CD4-positive, alpha-beta T cell treated with Interferon gamma for 1 hour (primary cell): ENCODE measurements around the gene SLC39A13.
A peak's percentile ranks its signal among the peaks of the same experiment; 100 is the strongest.

Experiments
- DNase-seq: peaks from one replicate; pipeline ENCODE4 v3.0.0-alpha.2; 2020

Gene SLC39A13

DNA sequence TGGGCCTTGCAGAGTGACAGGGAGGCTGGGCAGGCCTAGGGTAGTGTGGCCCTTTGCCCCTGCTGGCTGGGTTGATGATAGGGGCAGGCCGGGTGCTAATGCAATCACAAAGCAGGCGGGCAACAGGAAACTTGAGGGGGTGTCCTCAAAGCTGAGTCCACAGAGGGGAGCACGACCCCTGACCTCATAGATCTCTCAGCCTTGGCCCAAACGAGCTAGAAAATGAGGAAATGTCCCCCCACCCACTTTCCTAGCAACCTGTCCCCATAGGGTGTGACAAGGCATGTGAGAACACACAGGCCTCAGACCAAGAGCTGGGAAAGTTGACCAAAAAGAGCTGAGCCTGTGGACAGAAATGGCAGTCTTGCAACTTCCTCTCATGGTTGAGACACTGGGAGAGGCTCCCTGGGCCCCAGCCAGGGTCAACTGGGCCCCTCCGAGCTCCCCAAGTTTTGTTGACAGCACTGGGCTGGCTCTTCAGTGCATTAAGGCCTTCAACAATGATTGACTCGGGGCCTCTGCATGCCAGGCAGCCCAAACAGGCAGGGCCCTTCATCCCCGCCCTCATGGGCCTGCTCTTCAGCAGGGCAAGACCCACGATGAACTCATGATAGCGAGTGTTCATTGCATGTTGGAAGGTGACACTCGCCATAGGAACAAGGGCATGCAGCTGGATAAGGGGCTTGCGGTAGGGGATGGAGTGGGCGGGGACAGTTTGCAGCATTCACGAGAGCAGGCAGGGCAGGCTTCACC is 20.3 kb upstream of the SLC39A13 start:
- DNase-seq, result peak; percentile 43

DNA sequence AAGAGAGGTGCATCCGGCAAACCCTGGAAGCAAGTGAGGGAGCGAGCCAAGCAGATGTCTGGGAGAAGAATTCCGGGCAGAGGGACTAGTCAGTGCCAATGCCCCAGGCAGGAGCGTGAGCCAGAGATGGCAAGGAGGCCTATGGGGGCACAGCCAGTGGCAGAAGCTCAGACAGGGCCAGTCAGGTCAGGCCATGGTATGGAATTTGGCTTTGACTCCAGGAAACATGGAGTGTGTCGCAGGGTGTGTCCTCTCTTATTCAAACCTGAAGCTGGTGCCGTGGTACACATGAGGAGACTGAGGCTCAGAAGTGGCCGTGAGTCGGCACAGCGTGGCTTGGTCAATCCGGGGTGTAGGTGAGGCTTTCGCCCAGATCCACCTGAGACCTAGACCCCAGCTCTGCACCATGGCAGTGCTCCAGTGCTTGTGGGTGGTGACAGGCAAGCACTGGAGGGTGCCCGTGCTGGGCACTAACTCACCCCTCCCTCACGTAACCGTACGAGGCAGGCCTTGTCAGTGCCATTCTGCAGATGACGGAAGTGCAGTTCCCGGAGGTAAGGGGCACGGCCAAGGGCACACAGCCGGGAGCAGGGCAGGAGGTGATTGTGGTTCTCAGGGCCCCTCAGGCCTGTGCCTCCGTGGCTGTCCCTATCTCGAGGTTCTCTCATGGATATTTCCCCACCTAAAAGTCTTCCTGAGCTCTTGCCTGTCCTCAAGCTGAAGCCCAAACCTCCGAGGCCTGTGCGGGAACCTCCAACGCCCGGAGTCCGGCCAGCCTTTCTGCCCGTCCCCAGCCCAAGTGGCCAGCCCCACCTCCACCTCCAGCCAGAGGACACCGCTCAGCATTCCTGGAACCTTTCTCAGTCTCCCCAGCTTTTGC is 19.5 kb upstream of the SLC39A13 start:
- DNase-seq, result peak; percentile 36

DNA sequence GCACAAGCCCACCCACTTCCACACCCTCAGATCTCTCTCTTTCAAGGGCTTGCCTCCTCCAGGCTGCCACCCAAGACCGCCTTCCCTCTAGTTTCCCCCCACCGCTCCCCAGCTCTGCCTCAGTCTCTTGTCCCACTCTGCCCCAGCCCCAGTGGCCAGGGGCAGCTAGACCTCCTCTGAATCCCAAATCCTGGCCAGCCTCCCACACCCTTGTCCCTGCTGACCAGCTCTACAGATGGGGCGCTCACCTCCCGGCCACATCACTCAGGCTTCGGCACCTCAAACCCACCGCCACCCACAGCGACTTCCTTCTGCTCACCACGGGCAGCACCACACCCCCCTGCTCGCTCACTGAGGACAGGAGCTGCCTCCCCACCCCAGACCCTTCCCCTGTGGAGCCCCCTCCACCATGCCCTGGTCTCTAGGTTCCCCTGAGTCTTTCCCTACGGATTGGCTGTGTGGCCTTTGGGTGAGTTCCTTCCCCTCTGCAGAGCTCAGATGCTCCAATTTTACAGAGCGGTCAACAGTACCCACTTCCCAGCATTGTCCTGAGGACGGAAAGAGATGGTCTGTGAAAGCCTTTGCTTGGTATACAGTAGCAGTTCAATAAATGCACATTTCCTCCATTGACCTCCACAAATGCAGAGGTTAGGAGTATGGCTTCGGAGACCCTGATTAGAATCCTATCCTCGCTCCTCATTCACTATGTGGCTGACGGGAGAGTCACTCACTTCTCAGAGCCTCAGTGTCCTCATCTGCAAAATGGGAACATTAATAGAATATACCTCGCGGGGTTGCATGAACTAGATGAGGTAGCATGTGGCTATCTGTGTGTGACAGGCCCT is 18.6 kb upstream of the SLC39A13 start:
- DNase-seq, result no peak

DNA sequence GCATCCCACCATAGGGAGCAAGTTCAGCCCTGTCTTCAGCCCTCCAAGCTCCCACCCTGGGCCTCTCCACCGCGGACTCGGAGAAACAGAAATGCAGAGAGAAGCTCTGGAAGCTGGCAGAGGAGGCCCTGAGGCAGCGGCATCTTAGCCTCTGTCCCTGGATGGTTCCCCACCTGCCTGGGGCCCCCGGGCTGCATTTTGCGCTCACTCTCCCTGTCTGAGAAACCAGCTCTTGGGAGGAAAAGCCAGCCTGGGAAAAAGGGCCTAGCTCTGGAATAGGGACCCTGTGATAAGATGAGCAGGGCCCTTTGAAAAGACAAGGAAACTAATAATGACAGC is 18.0 kb upstream of the SLC39A13 start:
- DNase-seq, result no peak

DNA sequence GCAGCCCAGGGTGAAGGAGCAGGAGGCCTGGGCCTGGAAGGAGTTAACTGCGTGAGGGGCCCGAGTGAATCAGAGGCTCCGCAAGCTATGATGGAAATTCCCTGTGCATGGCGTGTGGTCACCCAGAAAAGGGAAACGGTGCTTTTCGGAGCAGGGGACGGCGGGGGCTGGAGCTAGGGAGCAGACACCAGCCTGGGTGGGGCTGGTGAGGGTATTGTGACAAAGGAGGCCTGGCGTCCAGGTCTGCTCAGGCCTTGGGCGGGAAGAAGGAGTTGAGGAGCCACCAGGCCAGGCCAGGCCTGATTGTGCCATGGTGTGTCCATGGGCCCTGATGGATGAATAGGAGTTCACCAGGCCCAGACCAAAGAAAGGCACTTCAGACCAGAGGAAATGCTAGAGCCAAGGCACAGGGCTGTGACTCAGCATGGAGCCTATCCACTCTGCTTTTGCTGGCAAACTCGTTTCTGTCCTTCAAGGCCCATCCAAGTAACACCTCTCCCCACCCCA is 17.3 kb upstream of the SLC39A13 start:
- DNase-seq, result peak; percentile 79

DNA sequence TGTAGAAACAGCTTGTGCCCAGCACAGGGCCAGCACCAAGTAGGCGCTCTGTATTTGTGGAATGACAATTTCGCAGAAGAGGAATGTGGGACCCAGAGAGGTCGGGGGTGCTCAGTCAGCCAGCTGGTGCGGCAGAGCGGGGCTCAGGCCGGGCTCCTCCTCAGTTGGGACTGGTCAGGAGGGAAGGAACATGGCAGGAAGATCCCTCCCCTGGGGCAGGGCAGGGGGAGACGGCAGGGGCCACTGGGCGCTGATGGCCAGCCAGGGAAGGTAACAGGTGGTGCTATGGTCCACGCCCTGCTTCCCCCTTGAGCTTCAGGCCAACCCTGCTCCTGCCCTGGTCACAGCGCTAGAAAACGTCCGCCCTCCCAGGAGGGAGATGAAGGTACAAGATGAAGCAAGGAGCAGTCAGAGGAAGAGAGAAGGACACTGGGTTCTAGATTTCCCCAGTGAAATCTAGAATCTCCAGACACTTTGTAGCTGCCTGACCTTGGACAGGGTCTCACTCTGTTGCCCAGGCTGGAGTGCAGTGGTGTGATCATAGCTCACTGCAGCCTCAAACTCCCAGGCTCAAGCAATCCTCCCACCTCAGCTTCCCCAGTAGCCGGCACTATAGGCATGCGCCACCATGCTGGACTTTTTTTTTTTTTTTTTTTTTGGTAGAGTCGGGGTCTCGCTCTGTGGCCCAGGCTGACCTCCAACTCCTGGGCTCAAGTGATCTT is 16.5 kb upstream of the SLC39A13 start:
- no peak for DNase-seq

DNA sequence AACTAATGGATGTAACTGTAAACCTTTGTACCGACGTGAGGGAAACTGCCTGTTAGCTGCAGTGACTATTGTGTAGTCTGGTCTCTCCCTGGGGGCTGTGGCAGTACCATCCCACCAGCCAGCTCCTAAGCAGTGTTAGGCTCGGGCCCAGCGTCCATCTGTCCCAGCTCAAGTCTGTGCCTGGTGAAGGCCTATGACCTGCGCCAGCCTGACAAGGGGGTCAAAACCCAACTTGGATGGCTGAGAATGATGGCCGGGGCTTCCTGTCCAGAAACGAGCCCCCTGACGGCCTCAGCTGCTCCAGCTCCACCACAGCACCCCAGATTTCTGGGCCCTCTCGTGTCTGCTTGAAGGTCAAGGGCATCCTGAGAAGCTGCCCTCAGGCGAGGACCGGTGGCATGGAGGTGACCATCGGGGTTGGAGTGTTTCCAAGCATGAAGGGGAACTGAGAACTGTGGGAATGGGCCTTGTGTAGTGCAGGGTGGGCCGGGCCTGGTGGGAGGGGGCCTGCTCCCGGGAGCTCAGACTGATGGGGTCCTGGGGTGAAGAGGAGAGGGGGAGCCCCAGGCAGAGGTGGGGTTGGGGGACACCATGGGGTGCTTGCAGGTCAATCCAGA is 15.7 kb upstream of the SLC39A13 start:
- no peak for DNase-seq

DNA sequence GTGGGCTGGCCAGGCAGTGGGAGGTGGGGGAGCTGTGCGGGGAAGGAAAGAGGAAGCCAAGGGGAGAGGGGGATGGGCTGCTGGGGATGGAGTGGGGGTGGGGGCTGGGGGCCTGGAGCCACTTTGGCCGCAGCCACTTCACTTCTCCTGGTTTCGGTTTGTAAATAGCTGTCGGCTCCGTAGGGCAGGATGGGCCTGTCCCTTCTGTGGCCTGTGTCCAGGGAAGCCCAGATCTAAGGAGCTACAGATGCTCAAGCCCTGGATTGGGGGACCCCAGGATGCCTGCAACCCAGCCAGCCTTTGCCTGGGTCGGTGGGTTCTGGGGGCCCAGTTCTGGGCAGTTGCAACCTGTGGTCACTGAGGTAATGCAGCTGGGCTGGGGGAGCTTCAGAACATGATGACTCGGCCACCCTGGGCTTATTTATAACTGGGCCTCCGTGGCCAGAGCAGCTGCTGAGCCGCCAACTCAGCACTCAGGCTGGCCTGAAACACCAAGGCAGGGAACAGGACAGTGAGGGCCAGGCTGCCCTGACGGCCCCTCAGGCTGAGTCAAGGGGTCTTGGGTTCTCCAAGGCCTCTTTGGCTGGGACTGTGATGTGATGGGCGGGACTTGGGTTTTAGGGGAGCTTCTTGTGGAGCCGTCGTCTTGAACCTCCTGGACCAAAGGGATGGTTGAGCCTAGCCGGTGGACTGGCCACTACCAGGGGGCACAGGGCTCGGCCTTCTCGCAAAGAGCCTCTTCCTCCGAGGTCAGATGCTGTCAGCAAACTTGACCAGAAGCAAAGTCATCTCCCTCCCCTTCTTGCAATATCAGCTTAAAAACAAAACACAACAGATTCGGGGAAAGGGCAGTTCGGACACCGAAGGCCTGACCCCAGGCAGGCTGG is 15.0 kb upstream of the SLC39A13 start:
- DNase-seq, result no peak

DNA sequence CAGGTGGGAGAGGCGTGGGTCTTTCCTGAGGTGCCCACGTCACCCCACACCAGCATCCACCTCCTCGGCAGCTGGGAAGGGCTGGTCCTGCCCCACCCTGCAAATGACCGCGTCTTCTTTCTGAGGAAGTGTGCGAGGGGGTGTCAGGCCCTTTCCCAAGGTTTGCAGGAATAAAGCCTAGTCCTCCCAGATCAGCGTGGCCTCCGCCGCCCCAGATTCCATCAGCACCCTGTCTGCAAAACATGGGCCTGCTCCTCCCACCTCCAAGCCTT is 14.4 kb upstream of the SLC39A13 start:
- peak; percentile 35 for DNase-seq

DNA sequence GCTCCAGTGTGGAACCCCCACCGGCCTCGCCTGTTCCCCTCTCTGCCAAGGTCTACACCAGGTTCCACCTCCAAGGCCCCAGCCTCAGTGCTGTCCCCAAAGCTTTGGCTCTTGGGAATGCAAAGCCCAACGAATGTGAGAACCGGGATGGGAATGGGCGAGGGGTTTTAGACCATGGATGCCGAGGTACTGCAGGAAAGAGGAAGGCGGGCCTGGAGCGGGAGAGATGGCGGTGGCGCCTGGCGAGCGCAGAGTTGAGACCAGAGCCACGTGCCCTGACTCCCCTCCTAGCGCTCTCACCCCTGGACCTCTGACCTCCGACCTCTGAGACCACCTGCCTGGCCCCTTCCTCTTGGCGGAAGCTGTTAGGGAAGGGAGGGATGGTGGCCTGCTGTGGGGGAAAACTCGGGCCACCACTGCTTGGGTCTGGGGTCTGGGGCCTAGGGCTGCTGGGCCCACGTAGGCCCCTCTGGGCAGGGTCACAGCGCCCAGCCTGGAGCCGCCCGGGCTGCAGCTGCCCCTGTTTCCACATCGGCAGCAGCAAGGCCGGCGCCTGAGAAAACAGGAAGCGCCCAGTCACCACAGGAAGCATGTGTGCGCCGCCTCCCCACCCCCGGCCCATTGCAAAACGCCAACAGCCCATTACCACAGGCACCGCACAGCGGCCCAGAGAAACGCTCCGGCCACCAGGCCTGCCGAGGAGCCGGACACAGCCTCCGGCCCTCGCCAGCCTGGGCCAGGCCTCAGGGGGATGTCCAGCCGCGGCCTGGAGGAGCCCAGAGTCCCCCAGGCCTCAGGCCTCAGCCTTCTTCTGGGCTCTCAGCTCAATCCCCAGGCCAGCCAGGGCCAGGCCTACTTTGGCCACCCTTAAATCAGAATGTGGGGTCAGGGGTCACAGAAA is 13.8 kb upstream of the SLC39A13 start:
- DNase-seq, result peak; percentile 81

DNA sequence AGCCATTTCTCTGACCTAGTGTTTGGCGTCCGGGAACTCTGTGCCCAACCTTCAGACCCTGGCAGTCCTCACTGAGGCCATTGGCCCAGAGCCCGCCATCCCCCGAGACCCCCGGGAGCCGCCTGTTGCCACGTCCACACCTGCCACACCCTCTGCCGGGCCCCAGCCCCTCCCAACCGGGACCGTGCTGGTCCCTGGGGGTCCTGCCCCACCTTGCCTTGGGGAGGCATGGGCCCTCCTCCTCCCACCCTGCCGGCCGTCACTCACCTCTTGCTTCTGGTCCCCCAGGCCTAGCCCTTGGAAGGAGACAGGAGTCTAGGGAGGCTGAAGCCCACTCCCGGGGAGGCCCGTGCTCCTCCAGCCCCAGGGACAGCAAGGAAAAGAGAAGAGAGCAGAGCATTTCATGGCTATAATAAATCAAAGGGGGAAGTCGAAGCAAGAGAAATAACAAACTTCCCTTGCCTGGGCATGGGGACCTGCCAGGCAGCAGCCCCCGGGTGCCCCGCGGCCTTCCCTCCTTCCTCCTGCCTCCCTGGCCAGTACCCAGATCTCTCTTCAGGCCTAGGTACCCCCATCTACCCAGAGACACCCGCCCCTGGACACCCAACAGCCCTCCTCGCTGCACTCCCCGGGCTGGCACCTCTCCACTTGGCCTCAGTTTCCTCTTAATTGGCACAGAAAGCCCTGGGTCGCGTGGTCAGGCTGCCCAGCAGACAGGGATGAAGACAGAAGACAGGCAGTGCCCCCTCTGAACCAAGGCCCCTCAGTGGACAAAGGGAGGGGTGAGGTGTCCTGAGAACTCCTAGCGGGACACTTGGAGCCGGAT is 13.0 kb upstream of the SLC39A13 start:
- DNase-seq, result no peak

DNA sequence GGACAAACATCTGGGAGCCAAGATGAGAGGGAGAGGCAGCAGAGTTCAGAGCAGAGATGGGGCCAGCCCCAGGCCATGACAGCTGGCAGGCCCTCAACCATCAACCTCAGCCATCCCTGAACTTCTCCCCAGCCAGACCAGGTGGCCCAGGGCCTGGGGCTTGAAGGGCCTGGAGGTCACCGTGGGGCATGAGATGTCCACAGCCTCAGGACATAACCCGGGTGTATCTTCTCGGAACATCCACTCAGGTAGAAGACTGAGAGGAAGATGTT is 12.4 kb upstream of the SLC39A13 start:
- DNase-seq, result no peak

DNA sequence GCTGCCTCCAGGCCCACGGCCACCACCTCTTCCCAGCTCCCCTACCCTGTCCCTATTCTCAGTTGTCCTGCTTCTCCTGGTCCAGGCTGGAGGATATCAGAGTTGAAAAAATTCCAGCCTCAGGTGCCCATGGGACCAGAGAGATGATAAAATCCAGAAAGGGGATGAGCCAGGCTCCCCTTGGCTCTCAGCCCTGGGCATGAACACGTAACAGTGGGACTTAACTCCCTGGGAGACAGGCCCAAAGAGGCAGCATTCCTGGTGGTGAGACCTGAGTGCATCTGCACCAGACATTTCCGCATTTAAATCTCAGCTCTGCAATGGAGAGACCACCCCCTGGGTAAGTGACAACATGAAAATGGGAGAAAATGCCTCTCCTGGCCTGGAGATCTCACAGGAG is 10.4 kb upstream of the SLC39A13 start:
- DNase-seq, result no peak

DNA sequence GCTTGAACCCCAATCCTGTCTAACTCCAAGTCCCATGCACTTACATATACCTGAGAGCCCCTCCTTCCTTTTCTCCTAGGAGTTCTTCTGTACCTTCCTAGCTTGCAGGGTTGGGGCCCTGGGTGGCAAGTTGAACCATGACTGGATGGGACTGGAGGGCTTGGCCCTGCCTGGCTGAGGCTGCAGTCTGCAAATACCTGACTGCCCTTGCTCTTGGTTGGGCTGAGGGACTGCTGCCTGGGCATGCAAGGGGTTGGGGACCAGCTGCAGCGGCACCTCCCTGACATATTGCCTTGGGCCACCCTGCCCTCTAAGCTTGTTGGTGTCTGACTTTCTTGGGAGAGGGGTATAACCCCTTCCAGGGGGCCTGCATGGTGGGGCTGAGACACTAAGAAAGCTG is 9.8 kb upstream of the SLC39A13 start:
- no peak for DNase-seq

DNA sequence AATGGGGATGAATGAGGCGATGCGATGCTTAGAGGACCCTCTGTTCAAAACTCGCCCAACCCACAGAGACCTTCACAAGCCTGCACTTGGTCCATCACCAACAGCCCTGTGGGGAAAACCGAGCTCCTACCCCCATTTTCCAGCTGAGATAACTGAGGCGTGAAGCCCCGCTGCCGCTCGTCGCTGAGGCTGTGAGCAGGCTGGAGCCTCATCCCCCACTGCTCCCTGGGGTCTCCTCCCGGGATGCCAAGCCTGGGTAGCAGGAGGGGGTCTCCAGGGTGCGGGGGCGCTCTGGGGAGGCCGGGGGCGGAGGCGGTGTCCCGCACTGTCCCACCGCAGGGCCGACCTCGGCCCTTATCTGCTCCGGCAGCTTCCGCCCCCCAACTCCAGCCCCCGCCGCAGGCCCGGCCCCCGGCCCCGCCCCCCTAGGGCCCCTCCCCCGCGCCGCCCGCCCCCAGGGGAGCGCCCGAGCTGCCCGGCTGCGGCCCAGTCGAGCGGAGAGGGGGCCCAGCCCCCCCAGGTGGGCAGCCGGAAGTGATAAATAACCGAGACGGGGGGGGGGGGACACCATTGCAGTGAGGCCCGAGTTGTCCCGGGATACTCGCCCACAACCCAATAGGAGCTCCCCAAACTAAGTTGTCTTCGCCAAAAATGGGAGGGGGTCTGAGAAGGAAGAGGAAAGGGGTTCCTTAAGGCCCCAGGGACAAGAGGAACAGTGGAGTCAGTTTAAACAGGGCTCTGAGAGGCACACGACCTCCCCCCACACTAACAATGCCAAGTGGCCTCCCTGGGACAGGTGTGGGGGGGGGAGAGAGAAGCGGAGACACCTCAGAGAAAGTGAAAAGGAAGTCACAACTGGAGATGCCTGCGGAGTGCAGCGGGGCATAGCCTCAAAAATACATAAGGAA is 8.3 kb upstream of the SLC39A13 start:
- peak; percentile 41 for DNase-seq

DNA sequence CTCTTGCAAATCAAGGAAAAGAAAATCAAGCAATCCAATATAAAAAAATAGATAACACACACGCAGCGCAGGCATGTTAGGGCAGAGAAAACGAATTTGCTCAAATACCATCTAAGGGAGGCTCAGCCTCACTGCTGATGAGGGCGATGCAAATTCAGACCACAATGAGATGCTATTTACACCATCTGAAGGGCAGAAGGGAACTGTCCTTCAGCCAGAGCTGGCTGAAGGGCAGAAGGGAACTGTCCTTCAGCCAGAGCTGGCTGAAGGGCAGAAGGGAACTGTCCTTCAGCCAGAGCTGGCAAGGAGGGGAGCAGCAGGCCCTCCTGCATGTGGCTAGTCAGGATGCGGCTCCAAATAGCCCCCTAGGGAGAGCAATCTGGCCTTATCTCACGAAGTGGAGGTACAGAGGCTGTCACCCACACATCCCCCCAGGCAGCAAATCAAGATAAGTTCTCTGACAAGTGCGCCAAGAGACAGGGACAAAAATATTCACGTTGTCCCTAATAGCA is 7.6 kb upstream of the SLC39A13 start:
- DNase-seq, result no peak

DNA sequence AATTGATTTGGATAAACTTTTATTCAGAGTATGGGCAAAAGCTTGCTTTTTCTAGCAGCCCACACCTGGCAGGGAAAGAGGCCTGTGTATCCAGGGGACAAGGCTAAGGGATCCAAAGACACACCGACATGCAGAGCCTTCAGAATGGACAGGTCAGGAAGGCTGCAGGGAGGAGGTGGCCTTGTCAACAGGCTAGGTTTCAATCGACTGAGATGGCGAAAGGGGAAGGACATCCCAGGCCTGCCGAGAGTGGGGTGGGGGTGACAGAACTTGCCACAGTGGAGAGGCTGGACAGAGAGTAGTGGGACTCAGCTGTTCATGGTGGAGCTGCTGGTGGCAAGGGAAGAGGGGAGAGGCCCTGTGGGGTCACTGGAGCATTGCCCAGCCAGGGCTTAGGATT is 5.3 kb upstream of the SLC39A13 start:
- DNase-seq, result no peak

DNA sequence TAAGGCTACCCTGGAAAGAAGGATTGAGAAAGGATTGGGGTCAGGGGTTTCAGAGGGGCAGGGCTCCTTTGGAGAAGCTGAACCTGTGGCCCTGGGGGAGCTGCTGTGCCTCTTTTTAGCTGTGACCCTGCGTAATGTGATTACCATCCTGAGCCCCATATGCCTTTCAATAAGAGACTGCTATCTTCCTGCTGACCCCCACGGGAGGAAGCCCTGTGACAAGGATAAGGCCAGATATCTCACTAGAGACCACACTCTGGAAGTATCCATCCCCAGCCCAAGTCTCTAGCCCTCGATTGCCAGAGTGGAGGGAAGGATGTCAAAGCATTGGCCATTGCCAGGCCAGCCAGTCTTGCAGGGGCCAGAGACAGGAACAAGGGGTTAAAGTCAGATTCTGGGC is 4.8 kb upstream of the SLC39A13 start:
- DNase-seq, result no peak
